Astrocyte of the spinal cord (primary cell): ENCODE measurements around the gene CDC42.
"Not testable (repeated sequence)": the region's sequence is repeated elsewhere in the genome, so short reads cannot be mapped to it uniquely, and the experiment has no call there.

ENCODE experiments used
- DNase-seq: peaks from one replicate; pipeline ENCODE4 v3.0.0; 2011; ENCODE audit warnings: low read depth, low spot score
- H3K4me3 ChIP-seq: 2 replicates; pipeline ENCODE4 v1.5.1; 2011; ENCODE audit warnings: low read depth, mild to moderate bottlenecking, low read length, moderate library complexity
- CTCF ChIP-seq: IDR thresholded peaks from 2 replicates; pipeline ENCODE4 v1.5.1; 2012; ENCODE audit warnings: low read depth, mild to moderate bottlenecking, low read length, inconsistent platforms
- in situ Hi-C: cut with HindIII; loops from 2 replicates; pipeline ENCODE4 v1.10.0; 2017; ENCODE audit warnings: low sequenced_read_pairs

CDC42 gene

DNA sequence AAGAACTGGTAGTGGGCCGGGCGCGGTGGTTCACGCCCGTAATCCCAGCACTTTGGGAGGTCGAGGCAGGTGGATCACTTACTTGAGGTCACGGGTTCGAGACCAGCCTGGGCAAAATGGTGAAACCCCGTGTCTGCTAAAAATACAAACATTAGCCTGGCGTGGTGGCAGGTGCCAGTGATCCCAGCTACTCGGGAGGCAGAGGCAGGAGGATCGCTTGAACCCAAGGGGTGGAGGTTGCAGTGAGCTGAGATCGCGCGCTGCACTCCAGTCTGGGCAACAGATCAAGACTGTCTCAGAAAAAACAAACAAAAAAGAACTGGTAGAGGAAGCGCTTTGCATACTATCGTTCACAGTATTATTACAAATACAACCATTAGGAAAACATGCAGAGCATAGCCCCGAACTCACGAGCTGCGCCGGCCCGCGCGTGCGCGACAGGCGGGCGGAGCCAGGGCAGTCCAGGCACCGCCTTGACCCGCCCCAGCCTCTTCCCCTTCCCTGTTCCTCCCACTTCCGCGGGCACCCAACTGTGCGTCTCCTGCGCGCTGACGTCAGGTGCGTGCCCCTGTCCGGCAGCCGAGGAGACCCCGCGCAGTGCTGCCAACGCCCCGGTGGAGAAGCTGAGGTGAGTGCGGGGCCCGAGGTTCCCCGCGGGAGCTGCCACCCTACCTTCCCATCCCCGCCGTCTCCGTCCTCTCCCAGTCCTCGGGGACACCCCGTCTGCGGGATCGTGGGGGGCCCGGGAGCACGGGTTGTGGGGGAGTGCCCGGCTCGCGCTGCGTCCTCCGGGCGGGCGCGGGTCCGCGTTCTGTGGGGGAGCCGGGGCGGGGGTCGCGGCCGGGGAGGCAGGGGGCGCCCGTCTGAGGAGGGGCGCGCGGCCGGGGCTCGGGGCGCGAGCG, at the start of gene CDC42:
CDC42 (plus strand) TSS at position 595 of the 902 bp plus-strand sequence. CDS start 25,770 bp downstream, outside the sequence.
- peak; percentile 96 for DNase-seq
- in situ Hi-C loops, result no loop called here
- TF ChIP-seq CTCF, result no peak
- H3K4me3 ChIP-seq, result peak within 1 kb of the TSS; percentile 87

GRCh38 chr1:22002875-22003274, 49.6 kb upstream of the CDC42 start:
- H3K4me3 ChIP-seq, in situ Hi-C loops, DNase-seq: not testable (repeated sequence)

DNA sequence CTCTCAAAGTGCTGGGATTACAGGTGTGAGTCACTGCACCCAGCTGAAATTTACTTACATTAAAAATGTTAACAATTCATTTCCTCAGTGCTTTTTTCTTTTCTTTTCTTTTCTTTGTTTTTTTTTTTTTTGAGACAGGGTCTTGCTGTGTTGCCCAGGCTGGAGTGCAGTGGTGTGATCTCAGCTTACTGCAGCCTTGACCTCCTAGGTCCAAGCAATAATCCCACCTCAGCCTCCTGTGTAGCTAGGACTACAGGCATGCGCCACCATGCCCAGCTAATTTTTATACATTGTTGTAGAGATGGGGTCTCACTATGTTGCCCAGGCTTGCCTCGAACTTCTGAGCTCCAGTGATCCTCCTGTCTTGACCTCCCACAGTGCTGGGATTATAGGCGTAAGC, 48.5 kb upstream of the CDC42 start:
- DNase-seq, H3K4me3 ChIP-seq, in situ Hi-C loops: not testable (repeated sequence)

DNA sequence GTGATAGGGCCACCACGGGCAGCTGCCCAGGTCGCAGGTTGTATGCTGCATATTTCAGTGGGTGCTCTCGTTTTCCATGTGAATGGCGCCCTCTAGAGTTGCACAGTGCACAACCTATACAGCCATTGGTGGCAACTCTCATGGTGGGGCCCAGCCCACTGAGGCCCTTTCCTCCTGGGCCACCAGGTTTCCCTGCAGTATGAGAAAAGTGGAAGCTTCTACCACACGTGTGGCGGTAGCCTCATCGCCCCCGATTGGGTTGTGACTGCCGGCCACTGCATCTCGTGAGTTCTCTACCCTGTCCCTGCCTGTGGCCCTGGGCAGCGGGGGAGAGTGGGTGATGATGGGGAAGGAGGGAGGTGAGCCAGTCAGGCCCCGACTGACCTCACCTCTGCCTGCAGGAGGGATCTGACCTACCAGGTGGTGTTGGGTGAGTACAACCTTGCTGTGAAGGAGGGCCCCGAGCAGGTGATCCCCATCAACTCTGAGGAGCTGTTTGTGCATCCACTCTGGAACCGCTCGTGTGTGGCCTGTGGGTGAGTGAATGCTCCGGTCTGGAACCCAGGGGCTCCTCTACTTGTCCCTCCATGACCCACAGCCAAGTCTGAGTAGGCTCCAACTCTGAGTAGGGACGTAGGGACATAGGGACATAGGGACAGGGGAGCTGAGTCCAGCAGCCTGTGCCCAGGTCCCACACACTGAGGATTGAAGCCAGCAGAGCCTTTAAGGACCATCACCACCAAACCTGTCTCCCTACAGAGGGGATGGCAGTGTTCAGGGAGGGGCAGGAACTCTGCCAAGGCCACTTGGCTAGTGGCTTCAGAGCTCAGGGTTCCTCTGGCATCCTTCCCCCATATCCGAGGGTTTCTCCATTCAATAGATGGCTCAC, 47.0 kb upstream of the CDC42 start:
- H3K4me3 ChIP-seq, in situ Hi-C loops, DNase-seq: not testable (repeated sequence)
- TF ChIP-seq CTCF, result peak; percentile 30

DNA sequence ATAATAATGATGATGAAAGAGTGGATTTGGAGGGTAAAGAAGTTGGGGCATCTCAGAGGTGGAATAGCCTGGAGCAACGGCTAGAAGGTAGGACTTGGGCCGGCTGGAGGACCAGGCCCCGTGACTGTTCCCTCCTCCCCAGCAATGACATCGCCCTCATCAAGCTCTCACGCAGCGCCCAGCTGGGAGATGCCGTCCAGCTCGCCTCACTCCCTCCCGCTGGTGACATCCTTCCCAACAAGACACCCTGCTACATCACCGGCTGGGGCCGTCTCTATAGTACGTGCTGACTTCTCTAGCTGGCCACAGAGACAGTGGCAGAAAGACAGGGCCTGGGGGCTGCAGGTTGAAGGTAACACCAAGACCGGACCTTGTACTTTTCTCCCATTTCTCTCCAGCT, 45.8 kb upstream of the CDC42 start:
- DNase-seq, H3K4me3 ChIP-seq, in situ Hi-C loops: not testable (repeated sequence)

DNA sequence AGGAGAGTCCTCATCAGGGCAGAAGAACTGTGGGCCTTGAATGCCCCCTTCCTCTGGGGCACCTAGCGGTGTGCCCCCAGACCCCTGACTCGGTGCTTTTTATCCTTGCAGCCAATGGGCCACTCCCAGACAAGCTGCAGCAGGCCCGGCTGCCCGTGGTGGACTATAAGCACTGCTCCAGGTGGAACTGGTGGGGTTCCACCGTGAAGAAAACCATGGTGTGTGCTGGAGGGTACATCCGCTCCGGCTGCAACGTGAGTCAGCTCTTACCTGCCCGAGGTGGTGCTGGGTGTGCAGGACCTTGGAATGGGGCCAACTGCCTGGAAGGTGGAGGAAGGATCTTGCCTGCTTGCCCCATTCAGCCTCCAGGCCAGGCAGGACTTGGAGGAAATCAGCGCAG, 45.2 kb upstream of the CDC42 start:
- in situ Hi-C loops, DNase-seq, H3K4me3 ChIP-seq: not testable (repeated sequence)

- in situ Hi-C loops, DNase-seq, H3K4me3 ChIP-seq: not testable (repeated sequence)
These were observed 42.9 kb upstream of the CDC42 start for GRCh38 chr1:22009566-22009965.

GRCh38 chr1:22012752-22013151, 39.8 kb upstream of the CDC42 start:
- H3K4me3 ChIP-seq, in situ Hi-C loops, DNase-seq: not testable (repeated sequence)

GRCh38 chr1:22014575-22015206, 37.8 kb upstream of the CDC42 start:
- in situ Hi-C loops, DNase-seq, H3K4me3 ChIP-seq: not testable (repeated sequence)
